ENCODE measurements around the gene C16orf82. TPM values are rescaled to one million over a fixed set of nuclear protein-coding genes. Genes with fewer than 3 reads are reported as not detected.

C16orf82 gene
- total RNA-seq, 1 experiment from 2014 or later: not detected

DNA sequence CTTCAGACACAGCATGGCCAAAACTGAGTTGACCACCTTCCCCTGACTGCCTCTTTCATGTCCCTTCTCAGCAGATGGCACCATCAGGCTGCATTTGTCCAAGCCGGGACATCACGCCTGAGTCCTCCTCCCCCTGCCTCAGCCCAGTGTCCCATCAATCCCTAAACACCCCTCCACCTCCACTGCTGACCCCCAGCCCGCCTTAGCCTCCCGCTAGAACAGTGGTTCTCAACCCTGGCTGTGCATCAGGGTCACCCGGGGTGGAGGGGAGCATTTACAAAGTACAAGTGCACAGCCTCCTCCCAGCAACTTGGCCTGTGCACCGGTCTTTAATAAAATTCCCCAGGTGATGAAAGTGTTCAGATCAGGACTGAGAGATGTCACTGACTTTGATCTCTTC, 4.0 kb downstream of the C16orf82 start:
- H3K4me3 Mint-ChIP-seq: no peak overlapping the region
- H3K9me3 Mint-ChIP-seq: peaks cover 12% of the 10 kb centered on the region
- ChIA-PET POLR2A (no interaction called here), CTCF (no interaction called here)
- peaks cover 2% of the 10 kb centered on the region; the same call in 1 of the 2 replicates for H3K27me3 Mint-ChIP-seq (ENCODE audit: low read depth)
- no peak for ATAC-seq
- DNase-seq (ENCODE audit: low spot score): no peak
- TF ChIP-seq ZNF396 (CRISPR knock-in tag; IDR thresholded peaks at IDR 0.05; ENCODE audit: borderline replicate concordance): no peak
- no peak for TF ChIP-seq NFE2L1 (CRISPR knock-in tag; IDR thresholded peaks at IDR 0.05)
- no peak for TF ChIP-seq NFATC4 (CRISPR knock-in tag; IDR thresholded peaks at IDR 0.05)
- no peak for TF ChIP-seq ATF6 (CRISPR knock-in tag; IDR thresholded peaks at IDR 0.05)
- no peak for TF ChIP-seq SMAD3 (CRISPR knock-in tag; IDR thresholded peaks at IDR 0.05; ENCODE audit: borderline replicate concordance)
- TF ChIP-seq, protein P1, sequence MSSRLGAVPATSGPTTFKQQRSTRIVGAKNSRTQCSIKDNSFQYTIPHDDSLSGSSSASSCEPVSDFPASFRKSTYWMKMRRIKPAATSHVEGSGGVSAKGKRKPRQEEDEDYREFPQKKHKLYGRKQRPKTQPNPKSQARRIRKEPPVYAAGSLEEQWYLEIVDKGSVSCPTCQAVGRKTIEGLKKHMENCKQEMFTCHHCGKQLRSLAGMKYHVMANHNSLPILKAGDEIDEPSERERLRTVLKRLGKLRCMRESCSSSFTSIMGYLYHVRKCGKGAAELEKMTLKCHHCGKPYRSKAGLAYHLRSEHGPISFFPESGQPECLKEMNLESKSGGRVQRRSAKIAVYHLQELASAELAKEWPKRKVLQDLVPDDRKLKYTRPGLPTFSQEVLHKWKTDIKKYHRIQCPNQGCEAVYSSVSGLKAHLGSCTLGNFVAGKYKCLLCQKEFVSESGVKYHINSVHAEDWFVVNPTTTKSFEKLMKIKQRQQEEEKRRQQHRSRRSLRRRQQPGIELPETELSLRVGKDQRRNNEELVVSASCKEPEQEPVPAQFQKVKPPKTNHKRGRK (CRISPR knock-in tag; IDR thresholded peaks at IDR 0.05; ENCODE audit: borderline replicate concordance): no peak
- no peak for TF ChIP-seq ZNF219 (CRISPR knock-in tag; IDR thresholded peaks at IDR 0.05; ENCODE audit: borderline replicate concordance)
- TF ChIP-seq ZBTB43 (CRISPR knock-in tag; IDR thresholded peaks at IDR 0.05): no peak
- no peak for TF ChIP-seq NR3C1 (CRISPR knock-in tag; conservative IDR thresholded peaks at IDR 0.05; ENCODE audit: low read depth)
- no peak for TF ChIP-seq JUN (CRISPR knock-in tag; IDR thresholded peaks at IDR 0.05)
- no peak for TF ChIP-seq RELA (CRISPR knock-in tag; IDR thresholded peaks at IDR 0.05; ENCODE audit: borderline replicate concordance)
- TF ChIP-seq STAT6 (CRISPR knock-in tag; conservative IDR thresholded peaks at IDR 0.05; ENCODE audit: low read depth): no peak
- no peak for TF ChIP-seq PRRX2 (CRISPR knock-in tag; IDR thresholded peaks at IDR 0.05)
- TF ChIP-seq, protein P2, sequence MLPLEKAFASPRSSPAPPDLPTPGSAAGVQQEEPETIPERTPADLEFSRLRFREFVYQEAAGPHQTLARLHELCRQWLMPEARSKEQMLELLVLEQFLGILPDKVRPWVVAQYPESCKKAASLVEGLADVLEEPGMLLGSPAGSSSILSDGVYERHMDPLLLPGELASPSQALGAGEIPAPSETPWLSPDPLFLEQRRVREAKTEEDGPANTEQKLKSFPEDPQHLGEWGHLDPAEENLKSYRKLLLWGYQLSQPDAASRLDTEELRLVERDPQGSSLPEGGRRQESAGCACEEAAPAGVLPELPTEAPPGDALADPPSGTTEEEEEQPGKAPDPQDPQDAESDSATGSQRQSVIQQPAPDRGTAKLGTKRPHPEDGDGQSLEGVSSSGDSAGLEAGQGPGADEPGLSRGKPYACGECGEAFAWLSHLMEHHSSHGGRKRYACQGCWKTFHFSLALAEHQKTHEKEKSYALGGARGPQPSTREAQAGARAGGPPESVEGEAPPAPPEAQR (CRISPR knock-in tag; IDR thresholded peaks at IDR 0.05): no peak
- TF ChIP-seq CREB1 (CRISPR knock-in tag; IDR thresholded peaks at IDR 0.05): no peak
- no peak for TF ChIP-seq ZNF121 (CRISPR knock-in tag; IDR thresholded peaks at IDR 0.05)
- TF ChIP-seq ZNF263 (CRISPR knock-in tag; IDR thresholded peaks at IDR 0.05; ENCODE audit: low read depth): no peak
- TF ChIP-seq E2F1 (CRISPR knock-in tag; IDR thresholded peaks at IDR 0.05): no peak
- H3K4me1 Mint-ChIP-seq: peaks cover 6% of the 10 kb centered on the region
- H3K36me3 Mint-ChIP-seq: peaks cover 4% of the 10 kb centered on the region
- H3K27ac Mint-ChIP-seq: no peak overlapping the region

Measured in WTC11 (cell line).